Mammary microvascular endothelial cell (primary cell): ENCODE results near the gene CCDC13. TPM values are rescaled to one million over a fixed set of nuclear protein-coding genes. Genes with fewer than 3 reads are reported as not detected.

Experiments
- total RNA-seq: library from RNA; depleted of rRNA; stranded (reverse); fragments of >200 nt; gene quantifications from 2 replicates; pipeline ENCODE4 v1.2.3, GENCODE V29; 2015

Gene CCDC13
- not detected in 2 replicates for total RNA-seq

DNA sequence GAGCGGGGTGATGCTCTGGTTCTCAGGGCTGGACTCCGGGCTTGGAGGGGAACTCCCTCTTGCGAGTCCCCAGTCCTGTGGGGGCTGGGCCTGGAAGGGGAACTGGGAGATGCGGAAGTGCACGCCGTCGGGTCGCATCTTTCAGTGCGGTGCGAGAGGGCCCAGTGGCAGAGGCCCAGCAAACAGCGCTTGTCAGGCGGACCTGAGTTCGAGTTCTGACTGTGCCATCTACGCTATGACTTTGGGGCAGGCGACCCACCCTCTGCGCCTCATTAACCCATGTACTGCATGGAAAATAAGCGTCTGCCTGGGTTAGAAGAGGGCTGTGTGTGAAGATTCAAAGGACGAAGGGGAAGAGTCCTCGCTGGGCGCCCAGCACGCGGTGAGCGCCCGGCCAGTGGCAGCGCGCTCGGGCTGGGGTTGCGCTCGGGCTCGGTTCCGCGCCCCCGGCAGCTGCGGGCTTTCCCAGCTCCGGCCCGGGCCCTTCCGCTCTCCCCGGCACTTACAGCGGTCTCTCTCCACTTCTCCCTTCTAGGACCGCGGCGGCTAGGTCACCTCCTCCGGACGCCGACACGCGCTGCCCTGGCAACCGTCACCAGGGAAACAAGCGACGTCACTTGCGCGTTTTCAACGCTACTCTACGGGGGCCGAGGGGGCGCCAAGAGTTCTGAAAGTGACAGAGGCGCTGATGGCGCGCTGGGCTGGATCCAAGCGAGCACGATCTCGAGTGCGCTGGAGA is at the start of gene CCDC13:
Gene CCDC13 (minus strand): TSS at position 584 of the 739 bp plus-strand sequence. CDS start 14,908 bp downstream, outside the sequence.

DNA sequence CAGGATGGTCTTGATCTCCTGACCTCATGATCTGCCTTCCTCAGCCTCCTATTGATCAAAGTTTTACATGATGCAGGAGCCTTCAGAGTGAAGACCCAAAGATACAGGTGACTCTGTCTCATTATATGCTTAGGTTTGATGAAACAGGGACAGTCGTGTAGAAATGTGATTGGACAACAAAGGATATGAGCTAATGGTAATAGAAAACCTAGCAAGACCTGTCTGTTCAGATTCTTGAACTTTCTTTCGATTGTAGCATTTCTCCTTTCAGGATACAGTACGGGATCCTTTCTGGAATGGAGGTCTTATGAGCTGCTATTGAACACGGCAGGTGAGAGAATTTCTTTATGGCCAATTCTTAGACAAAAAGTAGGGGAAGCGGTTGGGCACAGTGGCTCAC is 36.1 kb upstream of the CCDC13 start, which contains the start of gene ACKR2:
Gene ACKR2 (plus strand): TSS at position 244 of the 400 bp plus-strand sequence. CDS start 55,058 bp downstream, outside the sequence.

DNA sequence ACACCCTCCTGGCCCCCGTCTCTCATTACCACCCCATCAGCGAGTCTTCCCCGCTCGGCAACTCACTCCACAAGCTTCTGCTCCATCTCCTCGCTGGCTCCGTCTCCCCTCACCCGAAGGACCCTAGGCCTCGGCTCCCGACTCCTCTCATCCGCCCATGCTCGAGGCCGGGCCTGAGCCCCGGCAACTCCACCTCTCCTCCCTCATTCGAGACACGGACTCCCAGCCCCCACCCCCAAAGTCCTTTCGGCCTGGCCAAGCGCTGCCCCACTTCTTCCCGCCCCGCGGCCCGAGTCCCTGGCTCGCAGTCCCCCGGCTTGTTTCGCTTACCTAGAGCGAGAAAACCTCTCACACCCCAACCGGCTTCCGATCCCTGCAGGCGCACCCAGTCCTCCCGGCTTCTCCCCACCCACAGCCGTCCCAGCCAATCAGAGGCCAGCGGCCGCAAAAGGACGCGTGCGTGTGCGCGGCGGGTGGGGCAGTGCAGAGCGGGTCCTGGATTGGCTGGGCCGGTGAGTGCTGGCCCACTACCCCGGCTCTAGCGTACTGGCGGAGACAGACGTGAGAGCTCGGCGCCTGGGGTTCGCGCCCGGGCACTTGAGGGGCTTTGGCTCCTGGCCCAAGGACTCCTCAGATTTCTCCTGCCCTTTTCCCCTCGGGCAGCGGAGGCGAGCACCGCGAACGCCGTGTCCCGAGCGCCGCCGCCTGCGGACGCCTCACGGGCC is 31.2 kb upstream of the CCDC13 start, which contains the start of gene HIGD1A:
Gene HIGD1A (minus strand): TSS at position 385 of the 725 bp plus-strand sequence. CDS start 10,237 bp downstream, outside the sequence.

Other genes starting within 250 kb of the CCDC13 start
- 85.4 and 110 TPM in 2 replicates for gene SEC22C, start 191.3 kb downstream of the CCDC13 start, total RNA-seq
- gene SS18L2, start 182.4 kb downstream of the CCDC13 start, total RNA-seq: 26.3 and 34.5 TPM in 2 replicates
- gene NKTR, start 172.6 kb downstream of the CCDC13 start, total RNA-seq: 15.4 and 18.5 TPM in 2 replicates
- gene ZBTB47, start 119.6 kb downstream of the CCDC13 start, total RNA-seq: 11.6 and 11.7 TPM in 2 replicates
- not detected in 2 replicates for gene KLHL40, start 87.7 kb downstream of the CCDC13 start, total RNA-seq
- not detected in 2 replicates for gene HHATL, start 70.5 kb downstream of the CCDC13 start, total RNA-seq
- gene HIGD1A, start 31.2 kb upstream of the CCDC13 start, total RNA-seq: 121 and 136 TPM in 2 replicates
- gene ACKR2, start 36.2 kb upstream of the CCDC13 start, total RNA-seq: 0.59 and 0.67 TPM in 2 replicates
- gene CYP8B1, start 102.6 kb upstream of the CCDC13 start, total RNA-seq: not detected in 2 replicates
- gene ZNF662, start 132.9 kb upstream of the CCDC13 start, total RNA-seq: 1.00 and 1.1 TPM in 2 replicates
- not detected in 2 replicates for gene GASK1A, start 206.1 kb upstream of the CCDC13 start, total RNA-seq